WTC11 (cell line): Measurements from ENCODE around the gene ZFAND6. TPM values are rescaled to one million over a fixed set of nuclear protein-coding genes. Genes with fewer than 3 reads are reported as not detected.
"Not testable (repeated sequence)": the region's sequence is repeated elsewhere in the genome, so short reads cannot be mapped to it uniquely, and the experiment has no call there.

Experiments used
- ATAC-seq: fragments of 200-7000 bp; cut with Tn5 transposase; 2 replicates; pipeline ENCODE4 v1.10.0; 2021; ENCODE audit warnings: mild to moderate bottlenecking, moderate library complexity
- CTCF ChIA-PET: fragments of 300-600 bp; sonication (Branson Sonifier 250); formaldehyde crosslinking; loops from one replicate; lab custom pipeline; 2021; ENCODE audit warnings: antibody characterized with exemption; lab: Charles Lee
- POLR2A ChIA-PET: fragments of 350-600 bp; sonication (Branson Sonifier 250); formaldehyde crosslinking; loops from one replicate; lab custom pipeline; 2021; ENCODE audit warnings: antibody characterized with exemption; lab: Charles Lee
- DNase-seq: peaks from one replicate; pipeline ENCODE4 v3.0.0; 2021; ENCODE audit warnings: low spot score
- H3K27ac Mint-ChIP-seq: 2 replicates; pipeline ENCODE4 v1.8.0; 2021; ENCODE audit warnings: mixed read lengths
- H3K27me3 Mint-ChIP-seq: 2 replicates; pipeline ENCODE4 v1.8.0; 2021; ENCODE audit warnings: low read depth, mild to moderate bottlenecking, moderate library complexity, mixed read lengths
- H3K36me3 Mint-ChIP-seq: 2 replicates; pipeline ENCODE4 v1.8.0; 2021; ENCODE audit warnings: mixed read lengths
- H3K4me1 Mint-ChIP-seq: 2 replicates; pipeline ENCODE4 v1.8.0; 2022; ENCODE audit warnings: mixed read lengths
- H3K4me3 Mint-ChIP-seq: 2 replicates; pipeline ENCODE4 v1.8.0; 2021; ENCODE audit warnings: mild to moderate bottlenecking, moderate library complexity, mixed read lengths
- H3K9me3 Mint-ChIP-seq: 2 replicates; pipeline ENCODE4 v1.8.0; 2021; ENCODE audit warnings: mixed read lengths
- GRHL2 ChIP-seq: fragments of 250-450 bp; sonication (Bioruptor Pico); IDR thresholded peaks from 2 replicates; pipeline ENCODE4 v1.8.0; 2022; ENCODE audit warnings: mild to moderate bottlenecking, moderate library complexity; ENCODE audit not compliant: insufficient replicate concordance, severe bottlenecking
- PRRX2 ChIP-seq: fragments of 250-450 bp; sonication (Bioruptor Pico); IDR thresholded peaks from 2 replicates; pipeline ENCODE4 v1.8.0; 2021; ENCODE audit warnings: mild to moderate bottlenecking
- SMAD3 ChIP-seq: sonication (generic); formaldehyde crosslinking; IDR thresholded peaks from 2 replicates; pipeline ENCODE4 v1.8.0; 2022; ENCODE audit warnings: missing genetic modification reagents, mild to moderate bottlenecking, borderline replicate concordance
- TP53 ChIP-seq: sonication (generic); formaldehyde crosslinking; IDR thresholded peaks from 2 replicates; pipeline ENCODE4 v1.8.1; 2023; ENCODE audit warnings: mild to moderate bottlenecking, missing genetic modification reagents
- ZNF138 ChIP-seq: sonication (generic); formaldehyde crosslinking; conservative IDR thresholded peaks from 2 replicates; pipeline ENCODE4 v1.8.1; 2022; ENCODE audit warnings: mild to moderate bottlenecking, moderate library complexity, missing genetic modification reagents
- ZNF219 ChIP-seq: sonication (generic); formaldehyde crosslinking; IDR thresholded peaks from 2 replicates; pipeline ENCODE4 v1.8.0; 2023; ENCODE audit warnings: missing genetic modification reagents, mild to moderate bottlenecking, borderline replicate concordance
- ZNF416 ChIP-seq: fragments of 250-450 bp; sonication (Bioruptor Pico); IDR thresholded peaks from 2 replicates; pipeline ENCODE4 v1.9.0; 2021; ENCODE audit warnings: mild to moderate bottlenecking, inconsistent platforms
- total RNA-seq: library from RNA; stranded (reverse); gene quantifications from 3 replicates; pipeline ENCODE4 v1.2.3, GENCODE V29; 2021
- TF ChIP-seq, protein P1 (sequence below): sonication (generic); formaldehyde crosslinking; IDR thresholded peaks from 2 replicates; pipeline ENCODE4 v1.8.0; 2023; ENCODE audit warnings: mild to moderate bottlenecking, missing genetic modification reagents
- TF ChIP-seq, protein P2 (sequence below): fragments of 250-450 bp; sonication (Bioruptor Pico); IDR thresholded peaks from 2 replicates; pipeline ENCODE4 v1.9.0; 2021; ENCODE audit warnings: mild to moderate bottlenecking
- TF ChIP-seq, protein P3 (sequence below): fragments of 200-600 bp; IDR thresholded peaks from 2 replicates; pipeline ENCODE4 v1.8.0; 2022; ENCODE audit warnings: antibody characterized with exemption
- TF ChIP-seq, protein P4 (sequence below): sonication (generic); formaldehyde crosslinking; IDR thresholded peaks from 2 replicates; pipeline ENCODE4 v1.8.1; 2022; ENCODE audit warnings: mild to moderate bottlenecking, missing genetic modification reagents, moderate library complexity, borderline replicate concordance
- TF ChIP-seq, protein P5 (sequence below): fragments of 250-450 bp; sonication (Bioruptor Pico); conservative IDR thresholded peaks from 2 replicates; pipeline ENCODE4 v1.9.0; 2021; ENCODE audit warnings: mild to moderate bottlenecking
- TF ChIP-seq, protein P6 (sequence below): sonication (generic); formaldehyde crosslinking; IDR thresholded peaks from 2 replicates; pipeline ENCODE4 v1.8.1; 2022; ENCODE audit warnings: low read depth, missing genetic modification reagents, borderline replicate concordance

Gene ZFAND6
- total RNA-seq, 1 experiment from 2014 or later: 114 TPM

DNA sequence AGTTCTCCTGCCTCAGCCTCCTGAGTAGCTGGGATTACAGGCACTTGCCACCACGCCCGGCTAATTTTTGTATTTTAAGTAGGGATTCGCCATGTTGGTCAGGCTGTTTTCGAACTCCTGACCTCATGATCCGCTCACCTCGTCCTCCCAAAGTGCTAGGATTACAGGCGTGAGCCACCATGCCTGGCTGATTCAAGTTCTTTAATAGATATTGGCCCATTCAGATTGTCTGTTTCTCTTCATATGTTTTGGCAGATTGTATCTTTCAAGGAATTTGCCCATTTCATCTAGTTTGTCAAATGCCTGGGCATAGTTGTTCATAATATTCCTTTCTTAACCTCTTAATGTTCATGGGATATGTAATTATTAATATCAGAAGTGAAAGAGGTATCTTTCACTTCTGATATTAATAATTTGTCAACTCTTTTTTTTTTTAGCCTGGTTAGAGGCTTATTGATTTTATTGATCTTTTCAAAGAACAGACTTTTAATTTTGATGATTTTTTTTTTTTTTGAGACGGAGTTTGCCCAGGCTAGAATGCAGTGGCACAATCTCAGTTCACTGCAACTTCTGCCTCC, 40.2 kb upstream of the ZFAND6 start:
- CTCF ChIA-PET: no interaction called here
- DNase-seq (no peak), ATAC-seq (no peak)
- TF ChIP-seq, protein P1, sequence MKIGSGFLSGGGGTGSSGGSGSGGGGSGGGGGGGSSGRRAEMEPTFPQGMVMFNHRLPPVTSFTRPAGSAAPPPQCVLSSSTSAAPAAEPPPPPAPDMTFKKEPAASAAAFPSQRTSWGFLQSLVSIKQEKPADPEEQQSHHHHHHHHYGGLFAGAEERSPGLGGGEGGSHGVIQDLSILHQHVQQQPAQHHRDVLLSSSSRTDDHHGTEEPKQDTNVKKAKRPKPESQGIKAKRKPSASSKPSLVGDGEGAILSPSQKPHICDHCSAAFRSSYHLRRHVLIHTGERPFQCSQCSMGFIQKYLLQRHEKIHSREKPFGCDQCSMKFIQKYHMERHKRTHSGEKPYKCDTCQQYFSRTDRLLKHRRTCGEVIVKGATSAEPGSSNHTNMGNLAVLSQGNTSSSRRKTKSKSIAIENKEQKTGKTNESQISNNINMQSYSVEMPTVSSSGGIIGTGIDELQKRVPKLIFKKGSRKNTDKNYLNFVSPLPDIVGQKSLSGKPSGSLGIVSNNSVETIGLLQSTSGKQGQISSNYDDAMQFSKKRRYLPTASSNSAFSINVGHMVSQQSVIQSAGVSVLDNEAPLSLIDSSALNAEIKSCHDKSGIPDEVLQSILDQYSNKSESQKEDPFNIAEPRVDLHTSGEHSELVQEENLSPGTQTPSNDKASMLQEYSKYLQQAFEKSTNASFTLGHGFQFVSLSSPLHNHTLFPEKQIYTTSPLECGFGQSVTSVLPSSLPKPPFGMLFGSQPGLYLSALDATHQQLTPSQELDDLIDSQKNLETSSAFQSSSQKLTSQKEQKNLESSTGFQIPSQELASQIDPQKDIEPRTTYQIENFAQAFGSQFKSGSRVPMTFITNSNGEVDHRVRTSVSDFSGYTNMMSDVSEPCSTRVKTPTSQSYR (CRISPR knock-in tag): no peak
- TF ChIP-seq ZNF138 (CRISPR knock-in tag): no peak
- peaks cover 2% of the 10 kb centered on the region for H3K36me3 Mint-ChIP-seq
- H3K4me1 Mint-ChIP-seq: no peaks in the 10 kb centered on the region
- H3K27me3 Mint-ChIP-seq: no peaks in the 10 kb centered on the region
- H3K27ac Mint-ChIP-seq: no peak overlapping the region
- no peak overlapping the region for H3K4me3 Mint-ChIP-seq
- POLR2A ChIA-PET: no interaction called here
- peaks cover 26% of the 10 kb centered on the region for H3K9me3 Mint-ChIP-seq

DNA sequence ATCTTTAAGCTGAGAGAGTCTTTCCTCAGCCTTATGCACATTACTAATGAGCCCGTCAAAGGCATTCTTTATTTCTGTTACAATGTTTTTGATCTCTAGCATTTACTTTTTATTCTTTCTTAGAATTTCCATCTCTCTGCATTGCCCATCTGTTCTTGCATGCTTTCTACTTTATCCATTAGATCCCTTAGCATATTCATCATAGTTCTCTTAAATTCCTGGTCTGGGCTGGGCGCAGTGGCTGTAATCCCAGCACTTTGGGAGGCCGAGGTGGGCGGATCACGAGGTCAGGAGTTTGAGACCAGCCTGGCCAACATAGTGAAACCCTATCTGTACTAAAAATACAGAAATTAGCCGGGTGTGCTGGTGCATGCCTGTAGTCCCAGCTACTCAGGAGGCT, 39.3 kb upstream of the ZFAND6 start:
- ATAC-seq, H3K27ac Mint-ChIP-seq: not testable (repeated sequence)

DNA sequence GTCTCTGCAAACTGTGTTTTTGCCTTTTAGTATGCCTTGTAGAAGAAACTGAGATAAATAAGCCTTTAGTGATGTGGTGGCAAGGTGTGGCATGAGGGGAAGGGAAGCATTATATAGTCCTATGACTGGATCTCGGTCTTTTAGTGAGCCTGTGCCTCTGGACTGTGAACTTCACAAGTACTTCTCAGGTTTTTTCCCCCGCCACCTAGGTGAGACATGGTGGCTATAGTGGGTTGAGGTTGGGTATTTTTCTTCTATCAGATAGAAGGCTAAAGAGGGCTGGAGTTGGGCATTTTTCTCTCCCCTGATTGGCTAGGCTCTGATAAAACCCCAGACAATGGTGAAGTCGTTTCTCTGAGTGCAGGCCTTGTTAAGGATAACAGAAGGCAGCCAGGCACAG, 38.7 kb upstream of the ZFAND6 start:
- Mint-ChIP-seq H3K27ac (no peak overlapping the region), H3K36me3 (peaks cover 2% of the 10 kb centered on the region), H3K4me1 (peaks cover under 1% of the 10 kb centered on the region; the same call in 1 of the 2 replicates), H3K9me3 (peaks cover 12% of the 10 kb centered on the region; the same call in 1 of the 2 replicates), H3K4me3 (no peak overlapping the region), H3K27me3 (no peaks in the 10 kb centered on the region)
- TF ChIP-seq SMAD3 (CRISPR knock-in tag) (no peak), ZNF219 (CRISPR knock-in tag) (no peak), TP53 (CRISPR knock-in tag) (no peak)
- TF ChIP-seq, protein P2, sequence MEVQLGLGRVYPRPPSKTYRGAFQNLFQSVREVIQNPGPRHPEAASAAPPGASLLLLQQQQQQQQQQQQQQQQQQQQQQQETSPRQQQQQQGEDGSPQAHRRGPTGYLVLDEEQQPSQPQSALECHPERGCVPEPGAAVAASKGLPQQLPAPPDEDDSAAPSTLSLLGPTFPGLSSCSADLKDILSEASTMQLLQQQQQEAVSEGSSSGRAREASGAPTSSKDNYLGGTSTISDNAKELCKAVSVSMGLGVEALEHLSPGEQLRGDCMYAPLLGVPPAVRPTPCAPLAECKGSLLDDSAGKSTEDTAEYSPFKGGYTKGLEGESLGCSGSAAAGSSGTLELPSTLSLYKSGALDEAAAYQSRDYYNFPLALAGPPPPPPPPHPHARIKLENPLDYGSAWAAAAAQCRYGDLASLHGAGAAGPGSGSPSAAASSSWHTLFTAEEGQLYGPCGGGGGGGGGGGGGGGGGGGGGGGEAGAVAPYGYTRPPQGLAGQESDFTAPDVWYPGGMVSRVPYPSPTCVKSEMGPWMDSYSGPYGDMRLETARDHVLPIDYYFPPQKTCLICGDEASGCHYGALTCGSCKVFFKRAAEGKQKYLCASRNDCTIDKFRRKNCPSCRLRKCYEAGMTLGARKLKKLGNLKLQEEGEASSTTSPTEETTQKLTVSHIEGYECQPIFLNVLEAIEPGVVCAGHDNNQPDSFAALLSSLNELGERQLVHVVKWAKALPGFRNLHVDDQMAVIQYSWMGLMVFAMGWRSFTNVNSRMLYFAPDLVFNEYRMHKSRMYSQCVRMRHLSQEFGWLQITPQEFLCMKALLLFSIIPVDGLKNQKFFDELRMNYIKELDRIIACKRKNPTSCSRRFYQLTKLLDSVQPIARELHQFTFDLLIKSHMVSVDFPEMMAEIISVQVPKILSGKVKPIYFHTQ (CRISPR knock-in tag): no peak
- no peak for DNase-seq
- CTCF ChIA-PET: no interaction called here
- no peak for ATAC-seq
- POLR2A ChIA-PET: no interaction called here

More for the DNA sequence above, 39.3 kb upstream of the ZFAND6 start:
- POLR2A ChIA-PET, CTCF ChIA-PET, H3K36me3 Mint-ChIP-seq, H3K4me1 Mint-ChIP-seq, H3K27me3 Mint-ChIP-seq, H3K4me3 Mint-ChIP-seq, DNase-seq: not testable (repeated sequence)
- peaks cover 17% of the 10 kb centered on the region for H3K9me3 Mint-ChIP-seq

DNA sequence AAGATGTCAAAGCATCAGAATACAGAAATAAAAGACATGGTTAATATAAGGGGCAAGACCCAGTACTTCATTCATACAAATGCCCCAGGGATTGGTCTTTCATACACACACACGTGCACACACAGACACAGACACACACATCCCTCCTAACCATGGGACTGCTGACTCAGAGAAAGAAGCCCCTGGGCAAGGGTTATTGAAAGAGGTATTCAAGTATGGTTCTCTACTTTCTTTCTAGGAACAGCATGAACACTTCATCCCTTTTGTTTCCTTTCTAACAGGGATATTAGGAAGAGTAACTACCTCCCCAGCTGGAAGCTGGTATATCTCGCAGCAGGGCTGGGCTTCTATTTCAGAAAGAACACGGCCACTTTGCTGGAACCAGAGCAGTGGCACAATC, 33.2 kb upstream of the ZFAND6 start:
- no peak overlapping the region for H3K4me3 Mint-ChIP-seq
- peaks cover 28% of the 10 kb centered on the region for H3K4me1 Mint-ChIP-seq
- DNase-seq (no peak), ATAC-seq (no peak; the same call in 1 of the 2 replicates)
- H3K27ac Mint-ChIP-seq: no peak overlapping the region
- peaks cover 7% of the 10 kb centered on the region for H3K9me3 Mint-ChIP-seq
- ChIA-PET POLR2A (no interaction called here), CTCF (no interaction called here)
- no peaks in the 10 kb centered on the region for H3K27me3 Mint-ChIP-seq
- no peaks in the 10 kb centered on the region for H3K36me3 Mint-ChIP-seq
- TF ChIP-seq, protein P3, sequence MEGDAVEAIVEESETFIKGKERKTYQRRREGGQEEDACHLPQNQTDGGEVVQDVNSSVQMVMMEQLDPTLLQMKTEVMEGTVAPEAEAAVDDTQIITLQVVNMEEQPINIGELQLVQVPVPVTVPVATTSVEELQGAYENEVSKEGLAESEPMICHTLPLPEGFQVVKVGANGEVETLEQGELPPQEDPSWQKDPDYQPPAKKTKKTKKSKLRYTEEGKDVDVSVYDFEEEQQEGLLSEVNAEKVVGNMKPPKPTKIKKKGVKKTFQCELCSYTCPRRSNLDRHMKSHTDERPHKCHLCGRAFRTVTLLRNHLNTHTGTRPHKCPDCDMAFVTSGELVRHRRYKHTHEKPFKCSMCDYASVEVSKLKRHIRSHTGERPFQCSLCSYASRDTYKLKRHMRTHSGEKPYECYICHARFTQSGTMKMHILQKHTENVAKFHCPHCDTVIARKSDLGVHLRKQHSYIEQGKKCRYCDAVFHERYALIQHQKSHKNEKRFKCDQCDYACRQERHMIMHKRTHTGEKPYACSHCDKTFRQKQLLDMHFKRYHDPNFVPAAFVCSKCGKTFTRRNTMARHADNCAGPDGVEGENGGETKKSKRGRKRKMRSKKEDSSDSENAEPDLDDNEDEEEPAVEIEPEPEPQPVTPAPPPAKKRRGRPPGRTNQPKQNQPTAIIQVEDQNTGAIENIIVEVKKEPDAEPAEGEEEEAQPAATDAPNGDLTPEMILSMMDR: no peak
- TF ChIP-seq GRHL2 (CRISPR knock-in tag) (no peak), PRRX2 (CRISPR knock-in tag) (no peak), ZNF416 (CRISPR knock-in tag) (no peak)
- TF ChIP-seq, protein P4, sequence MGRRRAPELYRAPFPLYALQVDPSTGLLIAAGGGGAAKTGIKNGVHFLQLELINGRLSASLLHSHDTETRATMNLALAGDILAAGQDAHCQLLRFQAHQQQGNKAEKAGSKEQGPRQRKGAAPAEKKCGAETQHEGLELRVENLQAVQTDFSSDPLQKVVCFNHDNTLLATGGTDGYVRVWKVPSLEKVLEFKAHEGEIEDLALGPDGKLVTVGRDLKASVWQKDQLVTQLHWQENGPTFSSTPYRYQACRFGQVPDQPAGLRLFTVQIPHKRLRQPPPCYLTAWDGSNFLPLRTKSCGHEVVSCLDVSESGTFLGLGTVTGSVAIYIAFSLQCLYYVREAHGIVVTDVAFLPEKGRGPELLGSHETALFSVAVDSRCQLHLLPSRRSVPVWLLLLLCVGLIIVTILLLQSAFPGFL (CRISPR knock-in tag): no peak
- TF ChIP-seq, protein P5, sequence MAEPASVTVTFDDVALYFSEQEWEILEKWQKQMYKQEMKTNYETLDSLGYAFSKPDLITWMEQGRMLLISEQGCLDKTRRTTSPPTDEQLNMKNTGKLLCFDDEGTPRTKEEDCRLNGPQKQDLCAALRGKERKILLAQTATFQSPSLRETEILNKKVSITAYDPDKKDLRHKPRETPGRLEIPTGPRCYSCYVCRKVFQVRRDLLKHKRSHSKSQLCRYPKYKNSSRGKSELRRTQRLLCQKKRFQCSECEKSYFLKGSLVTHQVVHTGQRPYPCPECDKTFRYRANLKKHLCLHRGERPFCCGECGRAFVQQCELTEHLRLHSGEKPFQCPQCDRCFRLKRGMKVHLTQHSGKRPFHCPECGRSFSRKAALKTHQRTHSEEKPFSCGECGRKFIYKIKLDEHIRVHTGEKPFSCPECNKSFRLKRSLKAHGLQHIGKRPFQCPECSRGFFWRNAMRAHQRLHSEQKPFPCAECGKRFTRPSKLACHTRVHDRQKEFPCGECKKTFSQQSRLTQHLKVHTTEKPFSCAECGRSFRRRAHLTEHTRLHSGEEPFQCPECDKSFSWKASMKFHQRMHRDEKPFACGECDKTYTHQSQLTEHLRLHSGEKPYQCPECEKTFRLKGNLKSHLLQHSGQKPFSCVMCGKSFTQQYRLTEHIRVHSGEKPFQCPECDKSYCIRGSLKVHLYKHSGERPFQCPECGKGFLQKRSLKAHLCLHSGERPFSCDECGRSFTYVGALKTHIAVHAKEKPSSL (CRISPR knock-in tag): no peak
- TF ChIP-seq, protein P6, sequence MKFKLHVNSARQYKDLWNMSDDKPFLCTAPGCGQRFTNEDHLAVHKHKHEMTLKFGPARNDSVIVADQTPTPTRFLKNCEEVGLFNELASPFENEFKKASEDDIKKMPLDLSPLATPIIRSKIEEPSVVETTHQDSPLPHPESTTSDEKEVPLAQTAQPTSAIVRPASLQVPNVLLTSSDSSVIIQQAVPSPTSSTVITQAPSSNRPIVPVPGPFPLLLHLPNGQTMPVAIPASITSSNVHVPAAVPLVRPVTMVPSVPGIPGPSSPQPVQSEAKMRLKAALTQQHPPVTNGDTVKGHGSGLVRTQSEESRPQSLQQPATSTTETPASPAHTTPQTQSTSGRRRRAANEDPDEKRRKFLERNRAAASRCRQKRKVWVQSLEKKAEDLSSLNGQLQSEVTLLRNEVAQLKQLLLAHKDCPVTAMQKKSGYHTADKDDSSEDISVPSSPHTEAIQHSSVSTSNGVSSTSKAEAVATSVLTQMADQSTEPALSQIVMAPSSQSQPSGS: no peak
